ENCODE measurements around the gene APOC4. TPM values are rescaled to one million over a fixed set of nuclear protein-coding genes. Genes with fewer than 3 reads are reported as not detected.

APOC4 gene
- total RNA-seq, 1 experiment from 2014 or later = not detected

DNA sequence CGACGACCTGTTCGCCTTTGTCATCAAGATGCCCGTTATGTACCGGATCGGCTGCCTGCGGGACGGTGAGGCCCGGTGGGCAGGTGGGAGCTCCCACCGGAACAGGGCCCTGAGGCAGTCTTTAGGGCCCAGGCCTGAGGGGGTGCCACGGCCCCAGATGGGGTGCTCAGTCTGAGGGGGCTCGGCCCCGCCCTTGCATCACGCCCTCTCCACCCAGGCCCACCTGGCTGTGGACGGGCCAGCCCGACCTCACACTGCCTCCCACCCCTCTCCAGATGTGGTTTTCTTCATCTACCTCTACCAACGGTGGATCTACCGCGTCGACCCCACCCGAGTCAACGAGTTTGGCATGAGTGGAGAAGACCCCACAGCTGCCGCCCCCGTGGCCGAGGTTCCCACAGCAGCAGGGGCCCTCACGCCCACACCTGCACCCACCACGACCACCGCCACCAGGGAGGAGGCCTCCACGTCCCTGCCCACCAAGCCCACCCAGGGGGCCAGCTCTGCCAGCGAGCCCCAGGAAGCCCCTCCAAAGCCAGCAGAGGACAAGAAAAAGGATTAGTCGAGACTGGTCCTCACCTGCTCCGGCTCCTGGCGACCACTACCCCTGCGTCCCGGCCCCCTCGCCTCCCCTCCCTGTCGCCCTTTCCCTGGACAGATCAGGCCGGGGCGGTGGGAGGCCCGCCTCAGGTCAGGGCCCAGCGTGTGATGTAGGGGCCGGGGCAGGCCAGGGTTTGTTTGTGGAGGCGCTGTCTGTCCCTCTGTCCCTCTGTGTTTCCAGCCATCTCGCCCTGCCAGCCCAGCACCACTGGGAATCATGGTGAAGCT is 50.5 kb downstream of the APOC4 start:
- DNase-seq (ENCODE audit: low read depth) = no peak

- no peak for DNase-seq (ENCODE audit: low read depth)
These were observed 51.5 kb downstream of the APOC4 start for GRCh38 chr19:44993526-44993925.

DNA sequence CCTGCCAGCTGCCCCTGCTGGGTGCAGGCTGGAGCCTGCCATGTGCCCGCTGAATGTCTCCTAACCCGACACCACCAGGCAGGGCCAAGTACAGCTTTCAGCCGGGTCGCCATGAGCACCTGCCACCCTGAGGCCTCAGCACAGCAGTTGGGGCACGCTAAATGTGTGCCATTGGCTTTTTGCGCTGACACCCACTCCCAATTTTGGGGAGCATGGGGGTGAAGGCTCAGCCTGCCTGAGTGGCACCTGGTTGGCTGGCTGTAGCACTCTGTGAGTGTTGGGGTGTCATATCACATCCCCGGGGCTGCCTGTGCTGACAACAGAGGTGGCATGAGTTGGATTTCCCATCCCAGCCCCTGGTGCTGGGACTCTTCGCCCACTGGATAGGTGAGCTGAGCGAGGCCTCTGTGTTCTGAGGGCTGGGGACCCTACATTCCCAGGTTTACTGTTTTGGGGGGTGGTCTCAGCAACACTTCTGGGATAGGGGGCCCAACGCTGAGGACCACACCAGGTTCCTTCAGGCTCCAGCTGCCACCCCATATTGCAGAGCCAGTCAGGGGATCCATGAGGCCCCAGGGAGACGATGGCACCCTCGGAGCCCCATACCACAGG is 52.0 kb downstream of the APOC4 start:
- no peak for DNase-seq (ENCODE audit: low read depth)

Other genes with a start within 250 kb of the APOC4 start
- gene CEACAM16, start 243.1 kb upstream of the APOC4 start, total RNA-seq (2014; rRNA removed) = not detected in 2 replicates
- 10.0 and 18.1 TPM in 2 replicates for gene BCL3, start 193.5 kb upstream of the APOC4 start, total RNA-seq (2014; rRNA removed)
- not detected in 2 replicates for gene CBLC, start 164.3 kb upstream of the APOC4 start, total RNA-seq (2014; rRNA removed)
- gene BCAM, start 133.1 kb upstream of the APOC4 start, total RNA-seq (2014; rRNA removed) = 3.3 and 3.5 TPM in 2 replicates
- gene NECTIN2, start 95.9 kb upstream of the APOC4 start, total RNA-seq (2014; rRNA removed) = 68.4 and 79.6 TPM in 2 replicates
- 154 and 190 TPM in 2 replicates for gene TOMM40, start 51.0 kb upstream of the APOC4 start, total RNA-seq (2014; rRNA removed)
- 25.3 and 84.6 TPM in 2 replicates for gene APOE, start 36.4 kb upstream of the APOC4 start, total RNA-seq (2014; rRNA removed)
- gene APOC1, start 27.6 kb upstream of the APOC4 start, total RNA-seq (2014; rRNA removed) = 2.5 and 5.1 TPM in 2 replicates
- gene APOC2, start 3.8 kb downstream of the APOC4 start, total RNA-seq (2014; rRNA removed) = not detected in 2 replicates
- gene CLPTM1, start 13.1 kb downstream of the APOC4 start, total RNA-seq (2014; rRNA removed) = 48.3 and 58.2 TPM in 2 replicates
- gene RELB, start 59.2 kb downstream of the APOC4 start, total RNA-seq (2014; rRNA removed) = 4.1 and 4.5 TPM in 2 replicates
- gene CLASRP, start 96.8 kb downstream of the APOC4 start, total RNA-seq (2014; rRNA removed) = 76.0 and 89.8 TPM in 2 replicates
- gene ZNF296, start 134.2 kb downstream of the APOC4 start, total RNA-seq (2014; rRNA removed) = not detected in 2 replicates
- gene GEMIN7, start 137.0 kb downstream of the APOC4 start, total RNA-seq (2014; rRNA removed) = 27.6 and 44.9 TPM in 2 replicates
- gene PPP1R37, start 150.9 kb downstream of the APOC4 start, total RNA-seq (2014; rRNA removed) = 43.9 and 46.2 TPM in 2 replicates
- 0.06 TPM in 1 of 2 replicates, not detected in the other for gene NKPD1, start 218.7 kb downstream of the APOC4 start, total RNA-seq (2014; rRNA removed)
- 5.3 and 10.4 TPM in 2 replicates for gene TRAPPC6A, start 236.0 kb downstream of the APOC4 start, total RNA-seq (2014; rRNA removed)
- gene BLOC1S3, start 236.5 kb downstream of the APOC4 start, total RNA-seq (2014; rRNA removed) = 5.9 and 7.1 TPM in 2 replicates